ENCODE data around the gene ANXA2.

ANXA2 gene

DNA sequence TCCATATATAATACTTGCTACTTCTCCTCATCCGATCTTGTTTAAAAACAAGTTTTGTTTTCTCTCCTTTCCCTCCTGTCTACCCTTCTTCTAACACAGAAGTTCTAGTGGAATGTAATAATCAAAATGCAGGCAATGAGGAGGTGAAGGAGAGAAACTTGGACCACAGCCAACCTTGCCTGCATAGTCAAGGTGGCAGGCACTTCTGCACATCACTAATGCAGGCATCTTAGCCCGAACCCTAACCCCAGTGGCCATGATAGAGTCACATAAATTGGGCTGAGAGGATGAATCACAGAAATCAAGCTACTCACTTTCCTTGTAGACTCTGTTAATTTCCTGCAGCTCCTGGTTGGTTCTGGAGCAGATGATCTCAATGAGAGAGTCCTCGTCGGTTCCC, 41.0 kb downstream of the ANXA2 start:
- DNase-seq (ENCODE audit: low read depth, low spot score), result no peak
- Histone ChIP-seq H3K9ac (ENCODE audit: insufficient read length, low read depth) (no peak overlapping the region), H3K36me3 (ENCODE audit: insufficient read depth, insufficient read length, low read length) (peaks cover 97% of the 10 kb centered on the region)

DNA sequence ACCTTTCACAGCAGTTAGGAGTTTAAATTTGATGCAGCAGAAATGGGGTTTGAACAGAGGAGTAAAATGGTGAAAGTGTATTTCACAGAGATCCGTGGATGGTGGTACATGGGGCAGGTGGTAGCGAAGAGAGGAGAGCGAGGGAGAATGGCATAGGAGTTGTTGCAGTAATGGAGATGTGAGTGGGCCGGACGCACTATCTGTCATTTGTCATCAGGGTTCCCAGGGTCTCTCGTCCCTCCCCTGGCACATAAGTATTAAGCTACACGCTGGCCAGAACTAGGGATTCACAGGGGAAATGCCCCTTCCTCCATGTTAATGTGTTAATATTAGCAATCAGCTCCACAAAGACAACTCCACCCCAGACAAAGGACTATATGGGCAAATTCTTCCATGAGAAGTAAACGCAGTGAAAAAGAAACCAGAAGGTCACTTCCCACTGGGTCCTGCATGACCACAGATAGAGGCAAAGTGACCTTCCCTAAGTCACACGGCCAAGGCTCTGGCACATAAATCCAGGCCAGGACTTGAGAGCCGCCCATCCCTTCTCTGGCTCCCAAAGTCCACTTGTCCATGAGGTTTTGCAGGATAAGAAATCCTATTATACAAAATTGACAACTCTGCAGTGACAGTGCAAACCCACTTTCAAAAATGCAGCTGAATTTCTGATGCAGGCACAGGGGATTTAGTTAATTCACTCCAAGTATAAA, 42.5 kb downstream of the ANXA2 start:
- Histone ChIP-seq H3K9me3 (ENCODE audit: insufficient read depth, low read length) (no peaks in the 10 kb centered on the region; the same call in 1 of the 2 replicates), H3K4me1 (ENCODE audit: insufficient read depth, insufficient read length) (peaks cover 3% of the 10 kb centered on the region), H3K27me3 (ENCODE audit: insufficient read depth, insufficient read length) (no peaks in the 10 kb centered on the region), H3K36me3 (ENCODE audit: insufficient read depth, insufficient read length, low read length) (peaks cover 97% of the 10 kb centered on the region), H3K9ac (ENCODE audit: insufficient read length, low read depth) (no peak overlapping the region), H3K4me3 (ENCODE audit: insufficient read length, low read depth) (no peak overlapping the region)
- DNase-seq (ENCODE audit: low read depth, low spot score), result no peak
- TF ChIP-seq YY1 (IDR thresholded peaks at IDR 0.05; ENCODE audit: insufficient read depth, insufficient read length) (no peak), ZNF274 (IDR thresholded peaks at IDR 0.05; ENCODE audit: low read depth, low read length) (no peak), SUZ12 (IDR thresholded peaks at IDR 0.05; ENCODE audit: extremely low read depth, insufficient read depth, insufficient read length) (no peak)

More for the DNA sequence above, 41.0 kb downstream of the ANXA2 start:
- Histone ChIP-seq H3K4me3 (ENCODE audit: insufficient read length, low read depth) (no peak overlapping the region), H3K27me3 (ENCODE audit: insufficient read depth, insufficient read length) (no peaks in the 10 kb centered on the region), H3K4me1 (ENCODE audit: insufficient read depth, insufficient read length) (peaks cover 3% of the 10 kb centered on the region), H3K9me3 (ENCODE audit: insufficient read depth, low read length) (no peaks in the 10 kb centered on the region)
- TF ChIP-seq ZNF274 (IDR thresholded peaks at IDR 0.05; ENCODE audit: low read depth, low read length) (no peak), YY1 (IDR thresholded peaks at IDR 0.05; ENCODE audit: insufficient read depth, insufficient read length) (no peak), SUZ12 (IDR thresholded peaks at IDR 0.05; ENCODE audit: extremely low read depth, insufficient read depth, insufficient read length) (no peak)

DNA sequence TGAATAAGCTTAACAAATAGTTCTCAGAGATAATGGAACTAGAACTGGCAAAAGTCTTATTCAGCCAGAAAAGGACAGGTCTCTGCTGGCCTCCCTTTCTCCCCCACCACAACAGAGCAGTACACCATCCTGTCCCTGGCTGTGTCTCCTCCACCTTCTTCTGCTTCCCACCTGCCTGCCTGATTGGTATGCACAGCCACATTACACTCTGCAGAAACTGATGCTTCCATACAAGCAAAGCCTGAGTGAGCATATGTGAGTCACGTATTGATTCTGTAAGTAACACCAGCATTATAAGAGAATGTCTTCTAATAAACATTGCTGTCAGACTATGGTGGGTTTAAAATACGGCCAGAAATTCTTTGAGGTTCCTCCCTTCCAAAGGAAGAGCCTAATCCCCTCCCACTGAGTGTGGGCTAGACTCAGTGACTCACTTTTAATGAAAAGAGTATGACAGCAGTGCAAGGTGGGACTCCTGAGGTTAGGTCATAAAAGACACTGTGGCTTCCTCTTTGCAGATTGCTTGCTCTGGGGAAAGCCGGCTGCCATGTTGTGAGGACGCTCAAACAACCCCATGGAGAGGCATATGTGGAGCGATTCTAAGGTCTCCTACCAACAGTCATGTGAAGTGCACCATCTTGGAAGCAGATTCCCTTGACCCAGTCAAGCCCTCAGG, 44.4 kb downstream of the ANXA2 start:
- Histone ChIP-seq H3K9me3 (ENCODE audit: insufficient read depth, low read length) (no peaks in the 10 kb centered on the region; the same call in 1 of the 2 replicates), H3K27me3 (ENCODE audit: insufficient read depth, insufficient read length) (no peaks in the 10 kb centered on the region), H3K9ac (ENCODE audit: insufficient read length, low read depth) (no peak overlapping the region), H3K4me3 (ENCODE audit: insufficient read length, low read depth) (no peak overlapping the region), H3K4me1 (ENCODE audit: insufficient read depth, insufficient read length) (peaks cover 3% of the 10 kb centered on the region), H3K36me3 (ENCODE audit: insufficient read depth, insufficient read length, low read length) (peaks cover 93% of the 10 kb centered on the region)
- DNase-seq (ENCODE audit: low read depth, low spot score), result no peak
- TF ChIP-seq SUZ12 (IDR thresholded peaks at IDR 0.05; ENCODE audit: extremely low read depth, insufficient read depth, insufficient read length), result no peak
- no peak for TF ChIP-seq YY1 (IDR thresholded peaks at IDR 0.05; ENCODE audit: insufficient read depth, insufficient read length)
- TF ChIP-seq ZNF274 (IDR thresholded peaks at IDR 0.05; ENCODE audit: low read depth, low read length), result no peak

DNA sequence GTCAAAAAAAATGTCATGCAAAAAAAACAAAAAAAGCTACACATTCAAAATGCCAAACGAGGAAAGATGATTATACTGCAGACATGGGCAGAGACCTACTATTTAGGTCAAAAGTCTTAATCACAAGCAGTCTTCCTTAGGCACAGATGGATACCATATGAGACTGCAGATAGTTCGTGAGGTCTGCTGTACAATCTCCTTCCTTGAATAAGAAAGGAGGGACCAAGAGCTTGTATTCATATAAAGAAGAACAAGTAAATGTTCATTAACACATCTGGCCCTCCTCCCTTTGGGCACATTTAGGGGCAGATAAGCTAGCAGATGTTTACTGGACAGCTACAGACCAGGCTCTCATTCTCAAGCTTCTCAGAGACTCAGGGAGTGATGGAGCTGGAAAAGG, 45.3 kb downstream of the ANXA2 start:
- no peak for TF ChIP-seq SUZ12 (IDR thresholded peaks at IDR 0.05; ENCODE audit: extremely low read depth, insufficient read depth, insufficient read length)
- no peak for TF ChIP-seq ZNF274 (IDR thresholded peaks at IDR 0.05; ENCODE audit: low read depth, low read length)
- no peak for TF ChIP-seq YY1 (IDR thresholded peaks at IDR 0.05; ENCODE audit: insufficient read depth, insufficient read length)

DNA sequence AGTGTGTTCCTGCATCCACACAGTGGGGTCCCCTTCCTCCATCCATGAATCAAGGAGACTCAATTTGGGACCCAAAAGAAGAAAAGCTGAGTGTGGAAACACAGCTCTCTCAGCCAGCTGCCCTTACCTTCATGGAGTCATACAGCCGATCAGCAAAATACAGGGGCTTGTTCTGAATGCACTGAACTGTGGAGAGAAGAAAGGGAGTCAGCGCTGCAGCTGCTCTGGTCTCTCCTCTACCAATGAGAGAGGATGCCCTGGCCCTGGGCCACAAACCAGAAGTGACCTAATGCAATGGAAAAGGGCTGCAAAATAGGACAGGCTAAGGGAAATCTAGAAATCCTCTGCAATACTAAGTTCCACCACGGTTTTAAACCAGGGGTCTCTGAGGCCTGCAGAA, 46.7 kb downstream of the ANXA2 start:
- no peak for DNase-seq (ENCODE audit: low read depth, low spot score)
- H3K4me1 ChIP-seq (ENCODE audit: insufficient read depth, insufficient read length), result peaks cover 3% of the 10 kb centered on the region
- TF ChIP-seq ZNF274 (IDR thresholded peaks at IDR 0.05; ENCODE audit: low read depth, low read length) (no peak), YY1 (IDR thresholded peaks at IDR 0.05; ENCODE audit: insufficient read depth, insufficient read length) (no peak), SUZ12 (IDR thresholded peaks at IDR 0.05; ENCODE audit: extremely low read depth, insufficient read depth, insufficient read length) (no peak)
- no peak overlapping the region for H3K4me3 ChIP-seq (ENCODE audit: insufficient read length, low read depth)
- no peak overlapping the region for H3K9ac ChIP-seq (ENCODE audit: insufficient read length, low read depth)
- H3K9me3 ChIP-seq (ENCODE audit: insufficient read depth, low read length), result no peaks in the 10 kb centered on the region; the same call in 1 of the 2 replicates
- no peaks in the 10 kb centered on the region for H3K27me3 ChIP-seq (ENCODE audit: insufficient read depth, insufficient read length)
- H3K36me3 ChIP-seq (ENCODE audit: insufficient read depth, insufficient read length, low read length), result peaks cover 95% of the 10 kb centered on the region

More for the DNA sequence above, 45.3 kb downstream of the ANXA2 start:
- no peak overlapping the region for H3K9ac ChIP-seq (ENCODE audit: insufficient read length, low read depth)
- DNase-seq (ENCODE audit: low read depth, low spot score), result no peak
- H3K27me3 ChIP-seq (ENCODE audit: insufficient read depth, insufficient read length), result no peaks in the 10 kb centered on the region
- H3K4me3 ChIP-seq (ENCODE audit: insufficient read length, low read depth), result no peak overlapping the region
- H3K36me3 ChIP-seq (ENCODE audit: insufficient read depth, insufficient read length, low read length), result peaks cover 93% of the 10 kb centered on the region
- H3K9me3 ChIP-seq (ENCODE audit: insufficient read depth, low read length), result no peaks in the 10 kb centered on the region; the same call in 1 of the 2 replicates
- H3K4me1 ChIP-seq (ENCODE audit: insufficient read depth, insufficient read length), result peaks cover 3% of the 10 kb centered on the region

DNA sequence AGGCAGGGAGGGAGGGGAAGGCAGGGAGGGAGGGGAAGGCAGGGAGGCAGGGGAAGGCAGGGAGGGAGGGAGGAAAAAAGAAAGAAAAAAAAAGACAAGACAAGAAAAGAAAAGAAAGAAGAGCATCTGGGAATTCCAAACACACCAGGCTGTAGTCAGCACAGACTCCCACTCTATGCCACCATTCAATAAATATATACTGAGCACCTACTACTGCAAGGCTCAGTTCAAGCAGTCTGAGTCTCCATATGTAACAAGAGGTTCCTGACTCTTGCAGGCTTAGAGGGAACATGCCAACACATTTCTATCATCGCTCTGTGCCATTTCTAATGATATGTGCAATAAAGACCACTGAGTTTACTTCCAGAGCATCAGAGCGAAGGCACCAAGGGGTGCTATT, 47.7 kb downstream of the ANXA2 start:
- H3K27me3 ChIP-seq (ENCODE audit: insufficient read depth, insufficient read length), result no peaks in the 10 kb centered on the region
- peaks cover 95% of the 10 kb centered on the region for H3K36me3 ChIP-seq (ENCODE audit: insufficient read depth, insufficient read length, low read length)
- TF ChIP-seq SUZ12 (IDR thresholded peaks at IDR 0.05; ENCODE audit: extremely low read depth, insufficient read depth, insufficient read length), result no peak
- TF ChIP-seq YY1 (IDR thresholded peaks at IDR 0.05; ENCODE audit: insufficient read depth, insufficient read length), result no peak
- TF ChIP-seq ZNF274 (IDR thresholded peaks at IDR 0.05; ENCODE audit: low read depth, low read length), result no peak

DNA sequence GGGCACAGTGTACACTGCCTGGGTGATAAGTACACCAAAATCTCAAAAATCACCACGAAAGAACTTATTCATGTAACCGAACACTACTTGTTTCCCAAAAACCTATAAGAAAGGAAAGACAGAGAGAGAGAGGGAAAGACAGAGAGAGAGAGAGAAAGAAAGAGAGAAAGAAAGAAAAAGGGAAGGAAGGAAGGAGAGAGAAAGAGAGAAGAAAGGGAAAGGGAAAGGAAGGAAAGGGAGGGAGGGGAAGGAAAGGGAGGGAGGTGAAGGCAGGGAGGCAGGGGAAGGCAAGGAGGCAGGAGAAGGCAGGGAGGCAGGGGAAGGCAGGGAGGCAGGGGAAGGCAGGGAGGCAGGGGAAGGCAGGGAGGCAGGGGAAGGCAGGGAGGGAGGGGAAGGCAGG, 48.2 kb downstream of the ANXA2 start:
- H3K4me3 ChIP-seq (ENCODE audit: insufficient read length, low read depth), result no peak overlapping the region
- peaks cover 92% of the 10 kb centered on the region for H3K36me3 ChIP-seq (ENCODE audit: insufficient read depth, insufficient read length, low read length)
- DNase-seq (ENCODE audit: low read depth, low spot score), result no peak
- H3K27me3 ChIP-seq (ENCODE audit: insufficient read depth, insufficient read length), result no peaks in the 10 kb centered on the region
- H3K9me3 ChIP-seq (ENCODE audit: insufficient read depth, low read length), result no peaks in the 10 kb centered on the region; the same call in 1 of the 2 replicates
- TF ChIP-seq SUZ12 (IDR thresholded peaks at IDR 0.05; ENCODE audit: extremely low read depth, insufficient read depth, insufficient read length) (no peak), ZNF274 (IDR thresholded peaks at IDR 0.05; ENCODE audit: low read depth, low read length) (no peak), YY1 (IDR thresholded peaks at IDR 0.05; ENCODE audit: insufficient read depth, insufficient read length) (no peak)
- H3K4me1 ChIP-seq (ENCODE audit: insufficient read depth, insufficient read length), result no peaks in the 10 kb centered on the region
- H3K9ac ChIP-seq (ENCODE audit: insufficient read length, low read depth), result no peak overlapping the region

More for the DNA sequence above, 47.7 kb downstream of the ANXA2 start:
- Histone ChIP-seq H3K9ac (ENCODE audit: insufficient read length, low read depth) (no peak overlapping the region), H3K9me3 (ENCODE audit: insufficient read depth, low read length) (no peaks in the 10 kb centered on the region; the same call in 1 of the 2 replicates), H3K4me3 (ENCODE audit: insufficient read length, low read depth) (no peak overlapping the region), H3K4me1 (ENCODE audit: insufficient read depth, insufficient read length) (peaks cover 3% of the 10 kb centered on the region)
- no peak for DNase-seq (ENCODE audit: low read depth, low spot score)
